Panc1 (cell line): Measurements from ENCODE around the gene OSBPL9.

Source experiments
- CTCF ChIP-seq: fragments of 450-650 bp; IDR thresholded peaks from 2 replicates; pipeline ENCODE4 v1.5.1; 2017; ENCODE audit warnings: mild to moderate bottlenecking
- POLR2AphosphoS5 ChIP-seq: IDR thresholded peaks from 2 replicates; pipeline ENCODE4 v1.6.1; 2012; ENCODE audit warnings: mild to moderate bottlenecking, low read depth, low read length, moderate library complexity
- REST ChIP-seq, 2 experiments: IDR thresholded peaks; 2 replicates each; pipeline ENCODE4 v1.6.1; 2011 to 2012; ENCODE audit warnings: low read depth in 2 of 2, control low read depth in 1 of 2, low read length in 1 of 2, mild to moderate bottlenecking in 1 of 2, moderate library complexity in 1 of 2; ENCODE audit not compliant: insufficient read depth in 1 of 2
- SIN3A ChIP-seq: IDR thresholded peaks from 2 replicates; pipeline ENCODE4 v1.6.1; 2012; ENCODE audit warnings: low read depth, mild to moderate bottlenecking, low read length, moderate library complexity, borderline replicate concordance; ENCODE audit not compliant: insufficient read depth

- no peak for TF ChIP-seq CTCF
- no peak for TF ChIP-seq SIN3A
- TF ChIP-seq REST (IDR thresholded peaks at IDR 0.05; ENCODE audit: insufficient read depth in 1 of 2, low read depth in 2 of 2, low read length in 1 of 2) = no peak
- TF ChIP-seq POLR2AphosphoS5 = no peak
Observed at GRCh38 chr1:51716746-51717145, 99.9 kb downstream of the OSBPL9 start.
